ENCODE measurements around the gene METTL14. TPM values are rescaled to one million over a fixed set of nuclear protein-coding genes. Genes with fewer than 3 reads are reported as not detected.

The METTL14 gene
- polyA plus RNA-seq, 1 donor from 2014 or later, result 41.1 TPM

GRCh38 chr4:118760493-118760892 is 75.3 kb downstream of the METTL14 start:
- Mint-ChIP-seq H3K4me1 (peaks cover 16 to 24% (median 17%) of the 10 kb centered on the region in 3 donors), H3K36me3 (no peaks in the 10 kb centered on the region), H3K4me3 (peak overlapping the region in 3 of 4 donors; percentile 38 to 61 (median 59)), H3K27me3 (no peaks in the 10 kb centered on the region), H3K27ac (peak overlapping the region; percentile 13 to 64 (median 31)), H3K9me3 (no peaks in the 10 kb centered on the region)

- Mint-ChIP-seq H3K27me3 (no peaks in the 10 kb centered on the region), H3K4me3 (peak overlapping the region in 1 of 4 donors; percentile 58), H3K4me1 (peaks cover 16 to 24% (median 17%) of the 10 kb centered on the region in 3 donors), H3K27ac (peak overlapping the region in 1 of 3 donors; percentile 6), H3K9me3 (no peaks in the 10 kb centered on the region), H3K36me3 (no peaks in the 10 kb centered on the region)
These were observed 76.3 kb downstream of the METTL14 start for GRCh38 chr4:118761397-118762016.

GRCh38 chr4:118762155-118762554 is 77.0 kb downstream of the METTL14 start:
- H3K27me3 Mint-ChIP-seq, result no peaks in the 10 kb centered on the region
- H3K27ac Mint-ChIP-seq, result no peak overlapping the region
- no peaks in the 10 kb centered on the region for H3K9me3 Mint-ChIP-seq
- no peak overlapping the region for H3K4me3 Mint-ChIP-seq
- peaks cover 3% of the 10 kb centered on the region for H3K36me3 Mint-ChIP-seq
- peaks cover 16 to 24% (median 17%) of the 10 kb centered on the region in 3 donors for H3K4me1 Mint-ChIP-seq

DNA sequence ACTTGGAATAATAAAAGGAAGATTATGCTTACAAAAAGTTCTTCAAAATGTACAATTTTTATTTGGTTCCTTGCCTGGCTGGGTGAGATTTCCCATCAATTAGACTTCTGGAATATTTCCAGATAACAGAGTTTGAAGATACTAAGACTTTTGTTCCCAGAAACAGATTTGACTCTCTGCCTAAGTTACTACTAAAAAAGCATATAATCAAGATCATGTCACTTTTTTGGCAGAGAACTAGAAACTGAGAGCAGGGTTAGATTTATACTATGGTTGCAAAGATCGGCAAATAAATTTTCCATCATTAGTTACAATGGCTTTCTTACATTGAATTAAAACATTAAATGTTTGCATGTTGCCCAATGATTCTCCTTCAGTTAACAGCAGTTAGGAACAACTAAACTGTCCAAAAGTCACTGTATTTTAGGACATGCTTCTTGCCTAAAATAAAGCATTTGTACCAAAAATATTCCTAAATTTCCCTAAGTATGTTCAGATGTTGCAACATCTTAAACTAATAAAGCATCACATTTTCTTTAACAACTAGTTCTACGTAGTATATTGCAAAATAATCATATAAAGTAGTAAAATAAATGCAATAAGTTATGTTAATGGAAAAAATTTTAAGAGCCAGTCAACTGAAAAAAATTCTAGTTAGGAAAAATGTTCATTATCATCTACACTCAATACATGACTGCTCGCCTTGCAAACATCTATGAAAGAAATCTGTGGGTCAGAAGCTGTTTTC is 77.7 kb downstream of the METTL14 start:
- Mint-ChIP-seq H3K27me3 (no peaks in the 10 kb centered on the region), H3K4me3 (no peak overlapping the region), H3K9me3 (no peaks in the 10 kb centered on the region), H3K4me1 (peaks cover 16 to 24% (median 17%) of the 10 kb centered on the region in 3 donors), H3K27ac (no peak overlapping the region), H3K36me3 (peaks cover 3% of the 10 kb centered on the region)

Other genes with a start within 250 kb of the METTL14 start
- 12.9 TPM for gene SEC24D, start 150.7 kb downstream of the METTL14 start, polyA plus RNA-seq
- not detected for gene SYNPO2, start 203.5 kb downstream of the METTL14 start, polyA plus RNA-seq

Data from IgD-negative memory B cell (primary cell).